Tibial nerve (tissue), 4 donors: Measurements from ENCODE around the gene DAAM2. TPM values are rescaled to one million over a fixed set of nuclear protein-coding genes. Genes with fewer than 3 reads are reported as not detected.

Experiments used
- DNase-seq, 2 donors: peaks; one replicate each; pipeline ENCODE4 v3.0.0-alpha.2; 2019; ENCODE audit warnings: low spot score in 2 of 2
- H3K27ac ChIP-seq, 4 donors: fragments of 200-600 bp; sonication (generic) in 3 of 4; one replicate each; pipeline ENCODE4 v1.5.1; 2017 to 2019; ENCODE audit warnings: mild to moderate bottlenecking in 1 of 4
- H3K27me3 ChIP-seq, 2 donors: fragments of 200-600 bp; sonication (generic) in 1 of 2; one replicate each; pipeline versions ENCODE4 v1.5.1 to v1.6.0; 2017 to 2019
- H3K36me3 ChIP-seq, 3 donors: fragments of 200-600 bp; sonication (generic); one replicate each; pipeline ENCODE4 v1.5.1; 2018 to 2019
- H3K4me1 ChIP-seq, 4 donors: fragments of 200-600 bp; sonication (generic) in 3 of 4; one replicate each; pipeline ENCODE4 v1.5.1; 2017 to 2019
- H3K4me3 ChIP-seq, 4 donors: fragments of 200-600 bp; sonication (generic) in 3 of 4; one replicate each; pipeline ENCODE4 v1.5.1; 2017 to 2019; ENCODE audit warnings: mild to moderate bottlenecking in 1 of 4, moderate library complexity in 1 of 4
- H3K9me3 ChIP-seq, 4 donors: fragments of 200-600 bp; sonication (generic) in 3 of 4; one replicate each; pipeline ENCODE4 v1.5.1; 2017 to 2019
- EP300 ChIP-seq, 2 donors: sonication (generic); formaldehyde crosslinking; IDR thresholded peaks; one replicate each; pipeline ENCODE4 v1.6.1; 2017; ENCODE audit warnings: antibody characterized with exemption in 2 of 2, mild to moderate bottlenecking in 1 of 2
- POLR2A ChIP-seq, 2 donors: fragments of 450-650 bp; IDR thresholded peaks; one replicate each; pipeline ENCODE4 v1.6.1; 2017; ENCODE audit warnings: antibody characterized with exemption in 2 of 2, mild to moderate bottlenecking in 2 of 2, moderate library complexity in 2 of 2
- WGBS, 2 donors: methylation state at CpG; one replicate each; pipeline ENCODE4 v1.1.5; 2018; 5-methylcytosine and 5-hydroxymethylcytosine counted together
- total RNA-seq, 4 donors: library from RNA; depleted of rRNA; stranded (reverse); fragments of >200 nt; gene quantifications; one replicate each; pipeline ENCODE4 v1.1.0, GENCODE V29; 2016
- TF ChIP-seq, protein P1 (sequence below), 5 experiments: fragments of 200-600 bp in 3 of 5; fragments of 450-650 bp in 2 of 5; sonication (generic) in 3 of 5; IDR thresholded peaks; one replicate each; pipeline ENCODE4 v1.5.1; 2016 to 2019; ENCODE audit warnings: antibody characterized with exemption in 5 of 5, mild to moderate bottlenecking in 3 of 5, moderate library complexity in 2 of 5

DAAM2 gene
- total RNA-seq, 4 donors from 2014 or later = 73.9 to 133 (median 93.3) TPM

DNA sequence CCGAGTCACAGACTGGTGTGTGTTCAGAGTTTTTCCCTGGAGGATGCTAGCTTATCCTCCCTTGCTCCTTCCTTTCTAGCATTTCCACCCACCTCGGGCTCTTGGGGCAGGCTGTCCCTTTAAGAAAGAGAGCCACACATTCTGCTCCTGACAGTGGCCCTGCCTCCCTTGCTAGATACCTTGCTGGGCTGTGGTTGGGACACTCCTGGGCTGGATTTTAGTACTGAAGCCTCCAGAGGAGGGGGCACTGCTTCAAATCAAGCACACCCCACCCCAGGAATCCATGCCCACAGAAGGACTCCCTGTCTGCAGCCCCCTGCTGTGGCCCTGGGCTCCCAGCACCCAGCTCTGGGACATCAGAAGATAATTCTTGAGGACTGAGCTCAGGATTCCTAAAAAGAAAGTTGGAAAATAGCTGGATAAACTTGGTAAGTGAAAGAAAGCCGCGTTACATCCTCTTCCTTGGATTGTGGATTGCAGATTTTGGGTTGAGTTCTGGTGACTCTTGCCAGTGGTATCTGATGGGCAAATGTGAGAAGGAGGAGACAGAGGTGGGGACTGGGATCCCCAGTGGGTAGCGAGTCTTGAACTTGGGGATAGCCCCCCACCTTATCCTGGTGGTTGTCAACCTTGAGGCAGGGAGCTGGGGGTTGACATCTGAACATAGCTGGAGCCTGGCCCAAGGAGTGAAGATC lies 29.0 kb downstream of the DAAM2 start:
- TF ChIP-seq, protein P1, sequence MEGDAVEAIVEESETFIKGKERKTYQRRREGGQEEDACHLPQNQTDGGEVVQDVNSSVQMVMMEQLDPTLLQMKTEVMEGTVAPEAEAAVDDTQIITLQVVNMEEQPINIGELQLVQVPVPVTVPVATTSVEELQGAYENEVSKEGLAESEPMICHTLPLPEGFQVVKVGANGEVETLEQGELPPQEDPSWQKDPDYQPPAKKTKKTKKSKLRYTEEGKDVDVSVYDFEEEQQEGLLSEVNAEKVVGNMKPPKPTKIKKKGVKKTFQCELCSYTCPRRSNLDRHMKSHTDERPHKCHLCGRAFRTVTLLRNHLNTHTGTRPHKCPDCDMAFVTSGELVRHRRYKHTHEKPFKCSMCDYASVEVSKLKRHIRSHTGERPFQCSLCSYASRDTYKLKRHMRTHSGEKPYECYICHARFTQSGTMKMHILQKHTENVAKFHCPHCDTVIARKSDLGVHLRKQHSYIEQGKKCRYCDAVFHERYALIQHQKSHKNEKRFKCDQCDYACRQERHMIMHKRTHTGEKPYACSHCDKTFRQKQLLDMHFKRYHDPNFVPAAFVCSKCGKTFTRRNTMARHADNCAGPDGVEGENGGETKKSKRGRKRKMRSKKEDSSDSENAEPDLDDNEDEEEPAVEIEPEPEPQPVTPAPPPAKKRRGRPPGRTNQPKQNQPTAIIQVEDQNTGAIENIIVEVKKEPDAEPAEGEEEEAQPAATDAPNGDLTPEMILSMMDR (IDR thresholded peaks at IDR 0.05) = no peak
- peaks cover 4 to 97% (median 64%) of the 10 kb centered on the region in 4 donors for H3K4me1 ChIP-seq
- no peak for DNase-seq
- peak overlapping the region; percentile 63 to 97 (median 87) for H3K27ac ChIP-seq
- no peaks in the 10 kb centered on the region for H3K9me3 ChIP-seq
- 37 to 38% methylated on average over 5 of the region's 5 CpGs for WGBS, 2 donors
- peak overlapping the region in 3 of 4 donors; percentile 9 to 30 (median 14) for H3K4me3 ChIP-seq
- H3K36me3 ChIP-seq = no peaks in the 10 kb centered on the region
- H3K27me3 ChIP-seq = no peaks in the 10 kb centered on the region

DNA sequence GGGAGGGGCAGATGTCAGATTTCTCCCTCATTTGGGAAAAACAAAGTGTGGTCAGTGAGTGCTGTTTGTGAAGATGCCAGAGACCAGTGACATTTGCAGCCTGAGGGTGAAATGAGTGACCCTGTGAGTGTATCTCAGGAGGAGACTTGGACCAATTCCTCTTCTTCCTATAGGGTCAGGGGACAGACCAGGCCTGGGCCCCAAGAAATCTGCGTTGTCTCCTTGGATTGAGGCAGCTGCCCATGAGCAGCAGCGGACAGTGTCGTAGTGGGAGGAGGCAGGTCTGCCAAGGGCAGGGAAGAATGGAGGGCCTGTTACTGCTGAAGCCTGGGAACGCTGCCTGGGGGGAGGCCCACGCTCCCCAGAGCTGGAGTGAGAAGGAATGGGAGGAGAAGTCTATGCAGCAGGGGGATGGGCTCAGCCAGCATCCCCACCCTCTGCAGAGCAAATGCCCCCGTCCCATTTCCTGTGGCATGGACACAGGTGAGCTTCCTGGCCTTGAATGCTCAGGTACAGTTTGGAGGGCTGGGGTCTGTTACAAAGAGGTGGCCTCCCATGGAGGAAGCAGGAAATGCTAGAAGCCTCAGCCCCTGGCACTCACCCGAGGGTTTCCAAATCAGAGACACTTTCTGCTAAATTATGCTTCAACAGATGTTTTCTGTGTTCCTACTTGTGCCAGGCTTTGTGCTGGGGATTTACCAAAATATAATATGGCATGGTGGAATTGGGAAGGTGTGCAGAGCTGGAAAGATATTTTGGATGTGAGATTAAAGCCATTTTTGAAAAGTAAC lies 29.8 kb downstream of the DAAM2 start:
- WGBS, 2 donors = 27 to 36% methylated on average over 7 of the region's 7 CpGs
- H3K36me3 ChIP-seq = no peaks in the 10 kb centered on the region
- TF ChIP-seq, protein P1 (IDR thresholded peaks at IDR 0.05) = no peak
- peak in 1 of 2 donors; percentile 35 for TF ChIP-seq POLR2A (IDR thresholded peaks at IDR 0.05)
- TF ChIP-seq EP300 (IDR thresholded peaks at IDR 0.05) = peak; percentile 32 to 83
- peak in 1 of 2 donors; percentile 55 for DNase-seq
- H3K4me3 ChIP-seq = peak overlapping the region in 3 of 4 donors; percentile 9 to 30 (median 14)
- H3K4me1 ChIP-seq = peaks cover 3 to 97% (median 66%) of the 10 kb centered on the region in 4 donors
- no peaks in the 10 kb centered on the region for H3K27me3 ChIP-seq
- peak overlapping the region; percentile 63 to 97 (median 87) for H3K27ac ChIP-seq
- no peaks in the 10 kb centered on the region for H3K9me3 ChIP-seq

DNA sequence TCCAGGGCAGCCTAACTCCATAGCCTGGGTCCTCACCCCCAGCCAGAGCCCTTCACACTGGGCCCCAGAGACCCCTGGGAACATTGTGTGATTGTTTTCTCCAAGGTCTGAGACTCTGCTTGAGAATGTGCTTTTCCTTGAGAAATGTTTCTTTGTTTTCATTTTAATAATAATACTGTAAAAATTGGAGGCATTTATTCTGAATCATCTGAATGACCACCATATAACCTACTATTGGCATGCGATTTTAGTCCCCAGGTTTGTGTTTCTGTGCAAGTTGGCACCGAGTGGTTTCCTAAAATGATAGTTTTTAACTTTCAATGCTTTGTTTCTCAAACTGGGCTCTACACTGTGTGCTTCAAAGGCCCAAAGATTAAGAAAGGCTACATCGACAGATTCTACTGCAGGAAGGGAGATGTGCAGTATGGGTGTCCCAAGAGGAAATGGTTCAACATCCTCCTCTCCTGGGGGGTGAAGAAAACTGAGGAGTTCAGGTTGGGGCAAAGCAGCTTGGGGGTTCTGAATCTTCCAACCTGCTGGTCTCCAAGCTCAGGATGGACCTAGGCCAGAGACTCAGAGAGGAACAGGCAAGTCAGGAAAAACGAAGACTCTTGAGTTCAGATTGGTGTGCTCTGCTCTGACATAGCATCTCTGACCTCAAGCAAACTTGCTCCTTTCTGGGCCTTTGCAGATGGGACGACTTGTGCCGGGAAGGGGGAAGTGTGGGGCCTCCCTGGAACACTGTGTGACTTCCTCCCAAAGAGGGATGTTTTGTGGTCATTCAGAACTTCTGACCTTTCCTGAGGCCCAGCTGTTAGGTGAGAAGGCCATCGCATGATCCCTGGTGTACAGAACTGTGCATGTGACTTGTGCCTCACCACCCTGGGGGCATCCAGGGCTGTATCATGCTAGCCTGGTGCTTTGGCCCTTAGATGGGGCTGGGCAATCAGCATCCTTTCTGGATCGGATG lies 31.0 kb downstream of the DAAM2 start:
- Histone ChIP-seq H3K4me1 (peaks cover 0 to 100% (median 58%) of the 10 kb centered on the region in 4 donors), H3K4me3 (peak overlapping the region in 1 of 4 donors; percentile 30), H3K27ac (peak overlapping the region; percentile 63 to 97 (median 87)), H3K9me3 (no peaks in the 10 kb centered on the region), H3K27me3 (no peaks in the 10 kb centered on the region), H3K36me3 (no peaks in the 10 kb centered on the region)
- 41 to 43% methylated on average over 8 of the region's 8 CpGs for WGBS, 2 donors
- DNase-seq = peak; percentile 60 to 82
- TF ChIP-seq, protein P1 (IDR thresholded peaks at IDR 0.05) = no peak
- TF ChIP-seq POLR2A (IDR thresholded peaks at IDR 0.05) = peak in 1 of 2 donors; percentile 19
- peak; percentile 98 to 99 for TF ChIP-seq EP300 (IDR thresholded peaks at IDR 0.05)

DNA sequence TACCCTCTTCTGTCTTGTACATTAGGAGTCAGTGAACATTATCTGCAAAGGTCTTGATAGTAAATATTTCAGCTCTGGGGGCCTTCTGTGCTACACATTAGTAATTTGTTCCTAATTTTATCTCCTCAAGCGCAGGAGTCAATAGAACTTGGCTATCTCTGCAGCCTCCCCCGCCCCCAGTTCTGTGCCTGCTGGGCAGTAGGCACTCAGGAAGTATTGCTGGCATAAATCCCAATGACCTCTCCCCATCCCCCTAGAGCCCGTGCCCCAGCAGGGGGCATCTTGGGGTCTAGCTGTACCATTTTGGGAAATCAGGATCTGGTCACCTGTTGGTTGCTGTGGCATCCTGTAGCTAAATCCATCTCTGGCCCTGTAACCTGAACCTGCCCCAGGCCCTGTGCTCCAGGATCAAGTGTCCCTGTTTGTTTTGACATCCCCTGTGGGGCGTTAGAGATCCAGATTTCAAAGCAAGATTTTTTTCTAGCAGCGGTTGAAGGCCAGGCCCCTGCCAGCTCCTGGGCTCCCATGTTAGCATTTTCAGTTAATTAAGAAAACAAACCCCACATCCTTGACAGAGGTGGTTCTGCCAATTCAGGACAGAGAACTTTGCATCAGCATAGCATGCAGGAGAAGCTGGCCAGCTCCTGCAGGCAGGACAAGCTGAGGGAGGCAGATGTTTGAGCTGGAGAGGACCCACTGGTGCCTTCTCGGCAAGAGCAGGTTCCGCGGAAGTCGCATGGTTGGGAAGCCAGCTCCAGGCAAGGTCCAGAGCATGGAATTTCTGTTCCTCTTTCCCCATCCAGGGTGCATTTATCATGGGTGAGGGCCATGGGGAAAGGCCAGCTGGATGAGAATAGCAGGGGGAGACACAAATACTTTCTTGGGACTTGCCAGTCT lies 32.1 kb downstream of the DAAM2 start:
- H3K9me3 ChIP-seq = no peaks in the 10 kb centered on the region
- H3K36me3 ChIP-seq = no peaks in the 10 kb centered on the region
- no peaks in the 10 kb centered on the region for H3K27me3 ChIP-seq
- WGBS, 2 donors = 65 to 74% methylated on average over 9 of the region's 9 CpGs
- no peak for TF ChIP-seq POLR2A (IDR thresholded peaks at IDR 0.05)
- TF ChIP-seq, protein P1 (IDR thresholded peaks at IDR 0.05) = no peak
- TF ChIP-seq EP300 (IDR thresholded peaks at IDR 0.05) = no peak
- H3K27ac ChIP-seq = peak overlapping the region; percentile 63 to 97 (median 87)
- H3K4me3 ChIP-seq = no peak overlapping the region
- H3K4me1 ChIP-seq = peaks cover 0 to 98% (median 49%) of the 10 kb centered on the region in 4 donors
- no peak for DNase-seq
